NCI-H2171 (cell line): ENCODE data around the gene FKBP1B.
"Not testable (repeated sequence)": the region's sequence is repeated elsewhere in the genome, so short reads cannot be mapped to it uniquely, and the experiment has no call there.

Experiments used
- DNase-seq: peaks from one replicate; lab custom pipeline; 2025; lab: John Stamatoyannopoulos, UW

FKBP1B gene

GRCh38 chr2:24104110-24104650 is 54.6 kb downstream of the FKBP1B start:
- no peak for DNase-seq

DNA sequence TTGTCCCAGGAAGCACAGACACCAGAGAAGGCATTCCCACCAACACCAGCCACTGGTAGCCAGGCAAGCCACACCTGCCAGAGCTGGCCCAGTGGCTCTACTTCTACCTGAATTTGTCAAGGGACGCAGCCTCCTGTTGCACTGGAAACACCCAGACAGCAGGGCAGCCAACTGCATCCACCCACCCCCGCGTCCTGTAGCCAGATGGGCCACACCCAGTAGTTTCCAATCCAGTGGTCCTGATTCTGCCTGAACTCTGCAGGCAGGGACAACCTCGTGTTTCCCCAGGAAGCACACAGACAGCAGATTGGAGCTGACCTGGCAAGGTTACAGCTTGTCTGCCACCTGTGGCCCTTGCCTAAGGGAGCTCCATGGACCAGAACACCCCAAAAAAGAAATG is 55.4 kb downstream of the FKBP1B start:
- DNase-seq, result peak; percentile 85

- no peak for DNase-seq
These were observed 56.3 kb downstream of the FKBP1B start for GRCh38 chr2:24105816-24106215.

- DNase-seq, result no peak
These were observed 57.2 kb downstream of the FKBP1B start for GRCh38 chr2:24106786-24107185.

DNA sequence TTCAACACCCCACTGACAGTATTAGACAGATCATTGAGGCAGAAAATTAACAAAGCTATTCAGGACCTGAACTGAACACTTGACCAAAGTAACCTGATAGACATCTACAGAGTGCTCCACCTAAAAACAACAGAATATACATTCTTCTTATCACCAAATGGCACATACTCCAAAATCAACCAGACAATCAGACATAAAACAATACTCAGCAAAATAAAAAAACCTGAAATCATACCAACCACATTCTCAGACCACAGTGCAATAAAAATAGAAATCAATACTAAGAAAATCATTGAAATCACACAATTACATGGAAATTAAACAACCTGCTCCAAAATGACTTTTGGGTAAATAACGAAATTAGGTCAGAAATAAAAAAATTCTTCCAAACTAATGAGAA is 57.8 kb downstream of the FKBP1B start:
- DNase-seq, result no peak

GRCh38 chr2:24109431-24109830 is 59.9 kb downstream of the FKBP1B start:
- not testable (repeated sequence) for DNase-seq

DNA sequence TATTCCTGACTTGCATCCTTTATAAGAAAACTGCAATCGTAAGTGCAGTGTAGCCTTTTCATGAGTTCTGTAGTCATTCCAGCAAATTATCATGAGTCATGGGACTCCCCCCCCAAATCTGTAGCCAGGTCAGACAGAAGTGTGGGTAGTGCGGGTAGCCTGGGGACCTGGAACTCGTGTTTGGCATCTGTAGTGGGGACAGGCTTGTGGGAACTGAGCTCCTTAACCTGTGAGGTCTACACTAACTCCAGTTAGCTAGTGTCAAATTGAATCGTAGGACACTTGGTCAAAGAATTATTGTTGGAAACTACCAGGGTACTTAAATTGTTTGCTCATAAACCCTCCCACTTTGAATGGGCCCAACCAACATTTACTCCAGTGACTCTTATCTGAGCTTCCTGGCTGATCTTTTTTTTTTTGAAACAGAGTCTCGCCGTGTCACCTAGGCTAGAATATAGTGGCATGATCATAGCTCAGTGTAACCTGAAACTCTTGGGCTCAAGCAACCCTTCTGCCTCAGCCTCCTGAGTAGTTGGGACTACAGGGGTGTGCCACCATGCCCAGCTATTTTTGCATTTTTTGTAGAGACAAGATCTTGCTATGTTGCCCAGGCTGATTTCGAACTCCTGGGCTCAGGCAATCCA is 61.2 kb downstream of the FKBP1B start:
- no peak for DNase-seq

GRCh38 chr2:24111407-24111901 is 61.9 kb downstream of the FKBP1B start:
- no peak for DNase-seq
